ENCODE results near the gene SZRD1.
A peak's percentile ranks its signal among the peaks of the same experiment; 100 is the strongest.

The SZRD1 gene

GRCh38 chr1:16367968-16368890, 1.2 kb downstream of the SZRD1 start:
- no peak for DNase-seq (ENCODE audit: low read depth)

- DNase-seq (ENCODE audit: low read depth), result no peak
These were observed 2.8 kb downstream of the SZRD1 start for GRCh38 chr1:16369821-16370220.

- no peak for DNase-seq (ENCODE audit: low read depth)
These were observed 4.7 kb downstream of the SZRD1 start for GRCh38 chr1:16371725-16372124.

- no peak for DNase-seq (ENCODE audit: low read depth)
These were observed 5.7 kb downstream of the SZRD1 start for GRCh38 chr1:16372535-16373285.

GRCh38 chr1:16374266-16374665, 7.2 kb downstream of the SZRD1 start:
- no peak for DNase-seq (ENCODE audit: low read depth)

- DNase-seq (ENCODE audit: low read depth), result no peak
These were observed 8.7 kb downstream of the SZRD1 start for GRCh38 chr1:16375521-16376340.

GRCh38 chr1:16376971-16377370, 9.9 kb downstream of the SZRD1 start:
- no peak for DNase-seq (ENCODE audit: low read depth)

- DNase-seq (ENCODE audit: low read depth), result no peak
These were observed 11.4 kb downstream of the SZRD1 start for GRCh38 chr1:16378443-16378842.

- DNase-seq (ENCODE audit: low read depth), result no peak
These were observed 13.8 kb downstream of the SZRD1 start for GRCh38 chr1:16380868-16381267.

- DNase-seq (ENCODE audit: low read depth), result no peak
These were observed 16.8 kb downstream of the SZRD1 start for GRCh38 chr1:16383888-16384287.

GRCh38 chr1:16385659-16386453, 18.8 kb downstream of the SZRD1 start:
- DNase-seq (ENCODE audit: low read depth), result no peak

- peak; percentile 83 for DNase-seq (ENCODE audit: low read depth)
These were observed 19.5 kb downstream of the SZRD1 start for GRCh38 chr1:16386454-16387113.

- DNase-seq (ENCODE audit: low read depth), result no peak
These were observed 20.5 kb downstream of the SZRD1 start for GRCh38 chr1:16387201-16388188.

- DNase-seq (ENCODE audit: low read depth), result no peak
These were observed 24.4 kb downstream of the SZRD1 start for GRCh38 chr1:16391411-16391810.

- no peak for DNase-seq (ENCODE audit: low read depth)
These were observed 25.9 kb downstream of the SZRD1 start for GRCh38 chr1:16392740-16393569.

- DNase-seq (ENCODE audit: low read depth), result no peak
These were observed 26.8 kb downstream of the SZRD1 start for GRCh38 chr1:16393570-16394521.

GRCh38 chr1:16394977-16395376, 27.9 kb downstream of the SZRD1 start:
- DNase-seq (ENCODE audit: low read depth), result no peak

GRCh38 chr1:16396591-16396990, 29.5 kb downstream of the SZRD1 start:
- DNase-seq (ENCODE audit: low read depth), result peak; percentile 82

Measured in stromal cell of bone marrow (primary cell).